Gastrocnemius medialis (tissue), 4 donors: Measurements from ENCODE around the gene RAD54L. TPM values are rescaled to one million over a fixed set of nuclear protein-coding genes. Genes with fewer than 3 reads are reported as not detected.

Source experiments
- ATAC-seq, 2 donors: fragments of 150-250 bp; one replicate each; pipeline ENCODE4 v1.9.1; 2016
- DNase-seq, 2 donors: peaks; one replicate each; pipeline ENCODE4 v3.0.0-alpha.2; 2019
- H3K27ac ChIP-seq, 4 donors: fragments of 200-600 bp; sonication (generic); 1 replicate in 1 of 4; 2 replicates in 3 of 4; pipeline ENCODE4 v1.5.1; 2016 to 2018; ENCODE audit warnings: mild to moderate bottlenecking in 2 of 4, moderate library complexity in 1 of 4
- H3K27me3 ChIP-seq, 3 donors: fragments of 200-600 bp; sonication (generic) in 2 of 3; 1 replicate in 1 of 3; 2 replicates in 2 of 3; pipeline versions ENCODE4 v1.5.1 to v1.6.0; 2016 to 2019; ENCODE audit warnings: mild to moderate bottlenecking in 1 of 3, moderate library complexity in 1 of 3
- H3K36me3 ChIP-seq, 2 donors: fragments of 200-600 bp; sonication (generic) in 1 of 2; one replicate each; pipeline ENCODE4 v1.5.1; 2017 to 2018
- H3K4me1 ChIP-seq, 2 donors: fragments of 200-600 bp; sonication (generic) in 1 of 2; one replicate each; pipeline ENCODE4 v1.5.1; 2016 to 2017; ENCODE audit warnings: mild to moderate bottlenecking in 2 of 2
- H3K4me3 ChIP-seq, 4 donors: fragments of 200-600 bp; sonication (generic) in 3 of 4; 1 replicate in 1 of 4; 2 replicates in 3 of 4; pipeline ENCODE4 v1.5.1; 2016 to 2019; ENCODE audit warnings: mild to moderate bottlenecking in 2 of 4
- H3K9me3 ChIP-seq, 3 donors: fragments of 200-600 bp; sonication (generic) in 2 of 3; 1 replicate in 1 of 3; 2 replicates in 2 of 3; pipeline ENCODE4 v1.5.1; 2016 to 2019
- POLR2A ChIP-seq, 2 donors: fragments of 450-650 bp; IDR thresholded peaks; one replicate each; pipeline ENCODE4 v1.6.1; 2017; ENCODE audit warnings: antibody characterized with exemption in 2 of 2, mild to moderate bottlenecking in 2 of 2, moderate library complexity in 2 of 2
- in situ Hi-C, 4 donors: fragments of 200-750 bp; cut with MboI; loops; one replicate each; pipeline versions ENCODE4 v1.15.0 to v1.8.0; 2017; ENCODE audit warnings: low sequenced_read_pairs in 4 of 4
- intact Hi-C: fragments of 100-400 bp; cut with DNase I; formaldehyde crosslinking; loops from one replicate; pipeline ENCODE4 v1.15.1; 2023; ENCODE audit warnings: low total_unique reads
- total RNA-seq, 4 donors: library from RNA; depleted of rRNA; stranded (reverse); fragments of >200 nt; gene quantifications; one replicate each; pipeline versions ENCODE4 v1.1.0 to v1.2.3, GENCODE V29; 2016
- TF ChIP-seq, protein P1 (sequence below), 5 experiments: fragments of 450-650 bp in 3 of 5; fragments of 200-600 bp in 2 of 5; sonication (generic) in 2 of 5; IDR thresholded peaks in 4 of 5; conservative IDR thresholded peaks in 1 of 5; 1 replicate in 4 of 5; 2 replicates in 1 of 5; pipeline ENCODE4 v1.5.1; 2016 to 2019; ENCODE audit warnings: antibody characterized with exemption in 5 of 5, mild to moderate bottlenecking in 3 of 5, moderate library complexity in 3 of 5

RAD54L gene
- total RNA-seq, result 1 to 10 TPM in 1 of 4 donors, not detected in 3; 1.1 TPM

DNA sequence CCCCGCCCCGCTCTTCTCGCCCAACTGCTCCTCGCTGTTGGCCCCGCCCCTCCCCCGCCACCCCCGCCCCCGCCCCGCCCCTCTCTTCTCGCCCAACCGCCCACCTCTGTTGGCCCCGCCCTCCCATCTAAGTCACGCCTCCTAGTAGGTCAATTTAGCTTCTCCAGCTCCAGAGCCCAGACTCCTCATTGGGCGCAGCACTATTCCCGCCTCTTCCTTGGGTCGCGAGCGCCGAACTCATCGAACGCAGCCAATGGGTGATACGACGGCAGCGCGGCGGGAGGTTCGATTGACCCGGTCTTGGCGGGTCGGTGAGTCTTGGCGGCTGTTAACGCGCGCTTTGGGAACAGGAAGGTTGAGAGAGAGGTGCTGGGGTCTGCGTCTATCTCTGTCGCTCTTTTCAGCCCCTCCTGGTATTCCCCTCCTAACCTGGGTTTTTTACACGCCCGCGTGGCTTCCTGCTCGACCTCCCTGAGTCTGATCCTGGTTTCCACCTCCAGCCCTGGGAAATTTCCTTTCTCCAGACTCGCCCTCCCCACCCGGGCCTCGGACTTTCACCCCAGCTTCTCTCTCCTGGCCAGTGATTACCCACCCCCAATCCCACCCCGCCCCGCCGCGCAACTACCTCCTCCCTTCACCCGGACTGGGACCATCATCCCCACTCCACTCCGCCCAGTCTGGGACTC is at the start of gene RAD54L:
TSS of gene RAD54L (plus strand) at position 328 of the 686 bp plus-strand sequence. CDS start 643 bp downstream, outside the sequence.
- peak within 1 kb of the TSS; percentile 67 to 75 (median 72) for H3K27ac ChIP-seq
- in situ Hi-C loops (no loop called here), intact Hi-C loops (loop anchor here (2.0 kb wide), 2 partner anchors 93 to 471 kb away; partner anchors contain the start of genes EFCAB14 and NSUN4)
- peak; percentile 98 for DNase-seq
- H3K9me3 ChIP-seq, result no peaks in the 10 kb centered on the region
- no peaks in the 10 kb centered on the region for H3K36me3 ChIP-seq
- peaks cover 8 to 10% of the 10 kb centered on the region in 2 donors for H3K4me1 ChIP-seq
- peak within 1 kb of the TSS; percentile 66 to 80 (median 76) for H3K4me3 ChIP-seq
- TF ChIP-seq, protein P1, sequence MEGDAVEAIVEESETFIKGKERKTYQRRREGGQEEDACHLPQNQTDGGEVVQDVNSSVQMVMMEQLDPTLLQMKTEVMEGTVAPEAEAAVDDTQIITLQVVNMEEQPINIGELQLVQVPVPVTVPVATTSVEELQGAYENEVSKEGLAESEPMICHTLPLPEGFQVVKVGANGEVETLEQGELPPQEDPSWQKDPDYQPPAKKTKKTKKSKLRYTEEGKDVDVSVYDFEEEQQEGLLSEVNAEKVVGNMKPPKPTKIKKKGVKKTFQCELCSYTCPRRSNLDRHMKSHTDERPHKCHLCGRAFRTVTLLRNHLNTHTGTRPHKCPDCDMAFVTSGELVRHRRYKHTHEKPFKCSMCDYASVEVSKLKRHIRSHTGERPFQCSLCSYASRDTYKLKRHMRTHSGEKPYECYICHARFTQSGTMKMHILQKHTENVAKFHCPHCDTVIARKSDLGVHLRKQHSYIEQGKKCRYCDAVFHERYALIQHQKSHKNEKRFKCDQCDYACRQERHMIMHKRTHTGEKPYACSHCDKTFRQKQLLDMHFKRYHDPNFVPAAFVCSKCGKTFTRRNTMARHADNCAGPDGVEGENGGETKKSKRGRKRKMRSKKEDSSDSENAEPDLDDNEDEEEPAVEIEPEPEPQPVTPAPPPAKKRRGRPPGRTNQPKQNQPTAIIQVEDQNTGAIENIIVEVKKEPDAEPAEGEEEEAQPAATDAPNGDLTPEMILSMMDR (IDR thresholded peaks at IDR 0.05 in 4 of 5, conservative IDR thresholded peaks at IDR 0.05 in 1 of 5), result no peak
- TF ChIP-seq POLR2A (IDR thresholded peaks at IDR 0.05), result no peak
- peak; percentile 97 to 99 for ATAC-seq
- no peaks in the 10 kb centered on the region for H3K27me3 ChIP-seq

DNA sequence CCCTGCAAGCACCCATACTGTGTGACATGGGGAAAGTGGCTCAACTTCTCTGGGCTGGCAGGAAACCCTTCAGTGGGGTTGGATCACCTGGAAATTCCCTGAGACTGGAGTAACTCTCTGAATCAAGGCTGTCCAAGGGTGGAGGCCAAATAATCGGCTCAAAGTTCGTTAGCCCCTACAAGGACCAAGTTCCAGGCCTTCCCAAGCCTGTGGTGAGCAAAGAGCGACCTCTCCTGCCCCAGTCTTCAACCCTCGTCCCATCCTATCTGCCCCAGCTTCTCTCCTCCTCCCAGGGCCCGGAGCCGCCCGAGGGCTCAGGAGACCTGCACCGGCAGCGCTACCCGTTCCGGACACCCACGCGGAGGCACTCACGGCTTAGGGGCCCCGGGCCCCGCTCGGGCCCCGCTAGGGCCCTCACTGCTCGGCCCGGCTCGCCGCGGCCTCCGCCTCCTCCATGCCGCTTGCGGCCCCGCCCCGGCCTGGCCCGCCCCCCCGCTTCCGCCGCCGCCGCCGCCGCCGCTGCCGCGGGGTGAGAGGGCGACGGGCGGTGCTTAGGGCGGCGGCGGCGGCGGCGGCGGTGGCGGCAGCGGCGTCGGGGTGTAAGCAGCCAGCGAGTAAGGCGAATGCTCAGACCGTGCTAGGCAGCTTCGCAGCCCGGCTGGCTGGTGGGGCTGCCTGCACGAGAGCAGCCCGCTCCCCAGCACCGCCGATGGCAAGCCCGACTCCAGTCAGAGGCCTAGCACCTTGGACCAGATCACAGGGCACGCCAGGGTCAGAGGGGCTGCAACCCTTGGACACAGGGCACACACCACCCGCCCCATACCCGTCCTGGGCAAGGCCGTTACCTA is 49.4 kb upstream of the RAD54L start, which contains the start of gene POMGNT1:
TSS of gene POMGNT1 (minus strand) at position 471 of the 848 bp plus-strand sequence. CDS start 613 bp downstream, outside the sequence.
- intact Hi-C loops, result loop anchor here (1.0 kb wide), 1 partner anchor 15 kb away; no protein-coding TSS in a partner anchor
- H3K9me3 ChIP-seq, result no peaks in the 10 kb centered on the region
- DNase-seq (peak; percentile 22 to 56), ATAC-seq (peak; percentile 89 to 91)
- H3K27ac ChIP-seq, result peak within 1 kb of the TSS; percentile 82 to 97 (median 88)
- in situ Hi-C loops, result no loop called here
- TF ChIP-seq, protein P1 (IDR thresholded peaks at IDR 0.05 in 4 of 5, conservative IDR thresholded peaks at IDR 0.05 in 1 of 5), result peak in 2 of 5 experiments; percentile 21 to 24
- peak; percentile 63 to 64 for TF ChIP-seq POLR2A (IDR thresholded peaks at IDR 0.05)
- no peaks in the 10 kb centered on the region for H3K27me3 ChIP-seq
- H3K4me3 ChIP-seq, result peak within 1 kb of the TSS; percentile 63 to 86 (median 79)
- H3K36me3 ChIP-seq, result peaks cover 0 to 38% of the 10 kb centered on the region in 2 donors
- peaks cover 21 to 30% of the 10 kb centered on the region in 2 donors for H3K4me1 ChIP-seq

DNA sequence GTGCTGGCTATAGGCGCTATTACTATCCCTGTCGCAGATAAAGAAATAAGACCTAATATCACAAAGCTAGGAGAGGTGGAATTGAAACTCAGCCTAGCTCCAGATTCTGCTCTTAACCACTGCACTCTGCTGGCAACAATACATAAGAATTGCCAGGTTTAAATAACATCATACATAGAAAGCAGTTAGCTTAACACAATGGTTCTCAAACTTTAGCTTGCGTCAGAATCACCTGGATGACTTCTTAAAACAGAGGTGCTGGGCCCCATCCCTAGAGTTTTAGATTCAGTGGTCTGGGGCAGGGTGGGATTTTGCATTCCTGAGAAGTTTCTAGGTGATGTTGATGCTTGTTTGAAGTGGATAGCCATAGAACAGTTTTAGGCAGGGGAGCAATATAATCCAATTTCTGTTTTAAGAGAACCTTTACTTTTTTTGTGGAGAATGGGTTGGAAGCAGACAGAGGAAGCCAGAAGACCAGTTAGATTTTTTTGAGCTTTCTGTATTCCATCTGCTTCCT is 48.3 kb upstream of the RAD54L start:
- Histone ChIP-seq H3K27me3 (no peaks in the 10 kb centered on the region), H3K4me1 (peaks cover 24 to 38% of the 10 kb centered on the region in 2 donors), H3K27ac (peak overlapping the region; percentile 82 to 97 (median 88)), H3K9me3 (no peaks in the 10 kb centered on the region), H3K4me3 (peak overlapping the region; percentile 63 to 86 (median 79)), H3K36me3 (peaks cover 0 to 28% of the 10 kb centered on the region in 2 donors)
- no peak for ATAC-seq
- no peak for DNase-seq
- in situ Hi-C loops (no loop called here), intact Hi-C loops (no loop called here)
- TF ChIP-seq, protein P1 (IDR thresholded peaks at IDR 0.05 in 4 of 5, conservative IDR thresholded peaks at IDR 0.05 in 1 of 5), result no peak
- TF ChIP-seq POLR2A (IDR thresholded peaks at IDR 0.05), result no peak

DNA sequence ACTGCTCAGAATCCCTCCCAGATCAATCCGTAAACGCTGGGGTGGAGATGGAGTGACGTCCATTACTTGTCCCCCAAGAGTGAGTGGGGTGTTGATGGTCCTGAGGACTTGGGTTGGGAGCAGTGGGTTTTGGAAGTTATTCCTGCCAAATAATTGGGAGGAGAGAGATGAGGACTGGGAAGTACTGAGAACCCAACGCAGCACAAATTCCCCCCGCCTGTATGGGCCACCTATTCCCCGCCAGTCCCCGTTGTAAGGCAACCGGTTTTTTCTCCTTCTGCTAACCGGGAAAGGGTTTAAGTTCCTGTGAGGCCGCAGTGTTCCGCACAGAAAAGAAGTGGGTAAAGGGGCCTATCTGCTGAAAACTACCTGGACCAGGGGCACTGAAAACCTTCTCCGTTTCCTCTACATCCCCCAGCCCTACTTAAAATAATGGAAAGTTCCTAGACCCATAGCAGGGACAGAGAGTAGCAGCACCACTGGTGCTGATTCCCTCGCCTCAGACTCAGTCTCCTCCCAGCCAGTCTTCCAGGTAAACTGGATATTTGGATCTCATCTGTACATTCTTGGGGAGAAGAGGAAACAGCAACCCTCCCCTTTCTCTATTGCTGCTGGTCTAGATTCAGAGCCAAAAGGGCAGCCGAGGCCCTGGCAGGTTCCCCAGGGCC is 43.7 kb upstream of the RAD54L start:
- TF ChIP-seq POLR2A (IDR thresholded peaks at IDR 0.05), result no peak
- TF ChIP-seq, protein P1 (IDR thresholded peaks at IDR 0.05 in 4 of 5, conservative IDR thresholded peaks at IDR 0.05 in 1 of 5), result no peak
- DNase-seq (no peak), ATAC-seq (no peak)
- Histone ChIP-seq H3K27ac (peak overlapping the region; percentile 63 to 77 (median 71)), H3K4me3 (peak overlapping the region; percentile 53 to 88 (median 70)), H3K9me3 (no peaks in the 10 kb centered on the region), H3K4me1 (peaks cover 10 to 32% of the 10 kb centered on the region in 2 donors), H3K27me3 (no peaks in the 10 kb centered on the region), H3K36me3 (no peaks in the 10 kb centered on the region)
- in situ Hi-C loops (no loop called here), intact Hi-C loops (no loop called here)
